ENCODE results near the gene TRNP1.
A peak's percentile ranks its signal among the peaks of the same experiment; 100 is the strongest.
"Not testable (repeated sequence)": the region's sequence is repeated elsewhere in the genome, so short reads cannot be mapped to it uniquely, and the experiment has no call there.

Gene TRNP1

GRCh38 chr1:26993237-26994019, at the start of gene TRNP1:
TRNP1 (plus strand) TSS chr1:26993692; CDS start chr1:26993787, 95 bp downstream.
- H3K9ac ChIP-seq (ENCODE audit: insufficient read length, low read depth): peak within 1 kb of the TSS; percentile 96

GRCh38 chr1:26945138-26945537, 48.4 kb upstream of the TRNP1 start:
- peaks cover 2% of the 10 kb centered on the region for H3K4me1 ChIP-seq (ENCODE audit: insufficient read depth, insufficient read length)
- H3K27me3 ChIP-seq (ENCODE audit: insufficient read depth, insufficient read length): no peaks in the 10 kb centered on the region
- no peak for DNase-seq (ENCODE audit: low read depth, low spot score)
- no peak overlapping the region for H3K4me3 ChIP-seq (ENCODE audit: insufficient read length, low read depth)
- no peak overlapping the region for H3K9ac ChIP-seq (ENCODE audit: insufficient read length, low read depth)
- TF ChIP-seq ZNF274 (IDR thresholded peaks at IDR 0.05; ENCODE audit: low read depth, low read length): no peak
- no peak for TF ChIP-seq SUZ12 (IDR thresholded peaks at IDR 0.05; ENCODE audit: extremely low read depth, insufficient read depth, insufficient read length)
- TF ChIP-seq YY1 (IDR thresholded peaks at IDR 0.05; ENCODE audit: insufficient read depth, insufficient read length): no peak
- peaks cover 76% of the 10 kb centered on the region for H3K36me3 ChIP-seq (ENCODE audit: insufficient read depth, insufficient read length, low read length)
- no peaks in the 10 kb centered on the region for H3K9me3 ChIP-seq (ENCODE audit: insufficient read depth, low read length)

More at GRCh38 chr1:26993237-26994019, at the start of gene TRNP1:
- DNase-seq (ENCODE audit: low read depth, low spot score): peak; percentile 91
- H3K9me3 ChIP-seq (ENCODE audit: insufficient read depth, low read length): no peaks in the 10 kb centered on the region
- TF ChIP-seq ZNF274 (IDR thresholded peaks at IDR 0.05; ENCODE audit: low read depth, low read length) (no peak), YY1 (IDR thresholded peaks at IDR 0.05; ENCODE audit: insufficient read depth, insufficient read length) (no peak), SUZ12 (IDR thresholded peaks at IDR 0.05; ENCODE audit: extremely low read depth, insufficient read depth, insufficient read length) (no peak)
- H3K27me3 ChIP-seq (ENCODE audit: insufficient read depth, insufficient read length): no peaks in the 10 kb centered on the region
- H3K36me3 ChIP-seq (ENCODE audit: insufficient read depth, insufficient read length, low read length): peaks cover 25% of the 10 kb centered on the region
- peaks cover 36% of the 10 kb centered on the region for H3K4me1 ChIP-seq (ENCODE audit: insufficient read depth, insufficient read length)
- peak within 1 kb of the TSS; percentile 93 for H3K4me3 ChIP-seq (ENCODE audit: insufficient read length, low read depth)

GRCh38 chr1:26945728-26946127, 47.8 kb upstream of the TRNP1 start:
- H3K36me3 ChIP-seq (ENCODE audit: insufficient read depth, insufficient read length, low read length): peaks cover 73% of the 10 kb centered on the region
- DNase-seq (ENCODE audit: low read depth, low spot score): no peak
- no peaks in the 10 kb centered on the region for H3K27me3 ChIP-seq (ENCODE audit: insufficient read depth, insufficient read length)

GRCh38 chr1:26946270-26946669, 47.2 kb upstream of the TRNP1 start:
- H3K27me3 ChIP-seq (ENCODE audit: insufficient read depth, insufficient read length): no peaks in the 10 kb centered on the region
- peaks cover 70% of the 10 kb centered on the region for H3K36me3 ChIP-seq (ENCODE audit: insufficient read depth, insufficient read length, low read length)
- peaks cover 2% of the 10 kb centered on the region for H3K4me1 ChIP-seq (ENCODE audit: insufficient read depth, insufficient read length)
- no peaks in the 10 kb centered on the region for H3K9me3 ChIP-seq (ENCODE audit: insufficient read depth, low read length)
- TF ChIP-seq ZNF274 (IDR thresholded peaks at IDR 0.05; ENCODE audit: low read depth, low read length) (no peak), SUZ12 (IDR thresholded peaks at IDR 0.05; ENCODE audit: extremely low read depth, insufficient read depth, insufficient read length) (no peak), YY1 (IDR thresholded peaks at IDR 0.05; ENCODE audit: insufficient read depth, insufficient read length) (no peak)
- H3K9ac ChIP-seq (ENCODE audit: insufficient read length, low read depth): no peak overlapping the region
- no peak overlapping the region for H3K4me3 ChIP-seq (ENCODE audit: insufficient read length, low read depth)
- DNase-seq (ENCODE audit: low read depth, low spot score): no peak

More at GRCh38 chr1:26945728-26946127, 47.8 kb upstream of the TRNP1 start:
- no peak for TF ChIP-seq YY1 (IDR thresholded peaks at IDR 0.05; ENCODE audit: insufficient read depth, insufficient read length)
- TF ChIP-seq ZNF274 (IDR thresholded peaks at IDR 0.05; ENCODE audit: low read depth, low read length): no peak
- TF ChIP-seq SUZ12 (IDR thresholded peaks at IDR 0.05; ENCODE audit: extremely low read depth, insufficient read depth, insufficient read length): no peak
- Histone ChIP-seq H3K9ac (ENCODE audit: insufficient read length, low read depth) (no peak overlapping the region), H3K4me3 (ENCODE audit: insufficient read length, low read depth) (no peak overlapping the region), H3K4me1 (ENCODE audit: insufficient read depth, insufficient read length) (peaks cover 2% of the 10 kb centered on the region), H3K9me3 (ENCODE audit: insufficient read depth, low read length) (no peaks in the 10 kb centered on the region)

- peaks cover 50% of the 10 kb centered on the region for H3K36me3 ChIP-seq (ENCODE audit: insufficient read depth, insufficient read length, low read length)
- not testable (repeated sequence) for H3K9me3 ChIP-seq (ENCODE audit: insufficient read depth, low read length); H3K9ac ChIP-seq (ENCODE audit: insufficient read length, low read depth); H3K27me3 ChIP-seq (ENCODE audit: insufficient read depth, insufficient read length); H3K4me3 ChIP-seq (ENCODE audit: insufficient read length, low read depth); H3K4me1 ChIP-seq (ENCODE audit: insufficient read depth, insufficient read length); DNase-seq (ENCODE audit: low read depth, low spot score)
Measured at GRCh38 chr1:26948725-26949057, 44.8 kb upstream of the TRNP1 start.

GRCh38 chr1:26949266-26949925, 44.1 kb upstream of the TRNP1 start:
- Histone ChIP-seq H3K9me3 (ENCODE audit: insufficient read depth, low read length) (no peaks in the 10 kb centered on the region), H3K9ac (ENCODE audit: insufficient read length, low read depth) (no peak overlapping the region), H3K27me3 (ENCODE audit: insufficient read depth, insufficient read length) (no peaks in the 10 kb centered on the region), H3K36me3 (ENCODE audit: insufficient read depth, insufficient read length, low read length) (peaks cover 43% of the 10 kb centered on the region), H3K4me3 (ENCODE audit: insufficient read length, low read depth) (no peak overlapping the region), H3K4me1 (ENCODE audit: insufficient read depth, insufficient read length) (no peaks in the 10 kb centered on the region)
- DNase-seq (ENCODE audit: low read depth, low spot score): no peak
- no peak for TF ChIP-seq YY1 (IDR thresholded peaks at IDR 0.05; ENCODE audit: insufficient read depth, insufficient read length)
- TF ChIP-seq ZNF274 (IDR thresholded peaks at IDR 0.05; ENCODE audit: low read depth, low read length): no peak
- no peak for TF ChIP-seq SUZ12 (IDR thresholded peaks at IDR 0.05; ENCODE audit: extremely low read depth, insufficient read depth, insufficient read length)

GRCh38 chr1:26949926-26950319, 43.6 kb upstream of the TRNP1 start:
- Histone ChIP-seq H3K4me3 (ENCODE audit: insufficient read length, low read depth) (no peak overlapping the region), H3K27me3 (ENCODE audit: insufficient read depth, insufficient read length) (no peaks in the 10 kb centered on the region), H3K4me1 (ENCODE audit: insufficient read depth, insufficient read length) (no peaks in the 10 kb centered on the region), H3K9ac (ENCODE audit: insufficient read length, low read depth) (no peak overlapping the region), H3K36me3 (ENCODE audit: insufficient read depth, insufficient read length, low read length) (peaks cover 37% of the 10 kb centered on the region), H3K9me3 (ENCODE audit: insufficient read depth, low read length) (no peaks in the 10 kb centered on the region)
- DNase-seq (ENCODE audit: low read depth, low spot score): no peak
- TF ChIP-seq ZNF274 (IDR thresholded peaks at IDR 0.05; ENCODE audit: low read depth, low read length) (no peak), SUZ12 (IDR thresholded peaks at IDR 0.05; ENCODE audit: extremely low read depth, insufficient read depth, insufficient read length) (no peak), YY1 (IDR thresholded peaks at IDR 0.05; ENCODE audit: insufficient read depth, insufficient read length) (no peak)
